H9 (cell line): ENCODE measurements around the gene EEF1G. TPM values are rescaled to one million over a fixed set of nuclear protein-coding genes. Genes with fewer than 3 reads are reported as not detected.

ENCODE experiments used
- DNase-seq: peaks from one replicate; pipeline ENCODE4 v3.0.0-alpha.2; 2017
- H2AFZ ChIP-seq: one replicate; pipeline ENCODE4 v1.6.1; 2013; ENCODE audit warnings: mild to moderate bottlenecking, low read length, control low read depth, moderate library complexity
- H2AK5ac ChIP-seq: 2 replicates; pipeline ENCODE4 v1.6.1; 2013; ENCODE audit warnings: low read length, control low read depth, mixed read lengths; ENCODE audit not compliant: insufficient read length
- H2BK120ac ChIP-seq: one replicate; pipeline ENCODE4 v1.6.1; 2013; ENCODE audit warnings: low read depth, mild to moderate bottlenecking, low read length, control low read depth, inconsistent platforms; ENCODE audit not compliant: poor library complexity, severe bottlenecking
- H2BK12ac ChIP-seq: 2 replicates; pipeline ENCODE4 v1.6.1; 2013; ENCODE audit warnings: low read length, control low read depth, mixed read lengths, low read depth; ENCODE audit not compliant: insufficient read length
- H2BK15ac ChIP-seq: 2 replicates; pipeline ENCODE4 v1.6.1; 2013; ENCODE audit warnings: low read depth, low read length, control low read depth
- H2BK20ac ChIP-seq: one replicate; pipeline ENCODE4 v1.6.1; 2013; ENCODE audit warnings: low read depth, mild to moderate bottlenecking, low read length, control low read depth, inconsistent platforms; ENCODE audit not compliant: poor library complexity, severe bottlenecking
- H2BK5ac ChIP-seq: 2 replicates; pipeline ENCODE4 v1.6.1; 2013; ENCODE audit warnings: low read length, control low read depth, mixed read lengths; ENCODE audit not compliant: insufficient read length
- H3K14ac ChIP-seq: 2 replicates; pipeline ENCODE4 v1.6.1; 2013; ENCODE audit warnings: low read length, control low read depth; ENCODE audit not compliant: insufficient read depth
- H3K18ac ChIP-seq: 2 replicates; pipeline ENCODE4 v1.6.1; 2013; ENCODE audit warnings: low read depth, mild to moderate bottlenecking, mixed read lengths, low read length, control low read depth; ENCODE audit not compliant: insufficient read length
- H3K23ac ChIP-seq: 2 replicates; pipeline ENCODE4 v1.6.1; 2013; ENCODE audit warnings: low read length, control low read depth, mixed read lengths, low read depth; ENCODE audit not compliant: insufficient read length
- H3K23me2 ChIP-seq: 2 replicates; pipeline ENCODE4 v1.6.1; 2013; ENCODE audit warnings: low read depth, mild to moderate bottlenecking, mixed read lengths, low read length, control low read depth; ENCODE audit not compliant: insufficient read length, poor library complexity, severe bottlenecking
- H3K27ac ChIP-seq: 2 replicates; pipeline ENCODE4 v1.5.1; 2013; ENCODE audit warnings: low read length, control low read depth, mixed read lengths, low read depth; ENCODE audit not compliant: insufficient read length
- H3K27me3 ChIP-seq: 2 replicates; pipeline ENCODE4 v1.6.1; 2013; ENCODE audit warnings: low read length, control low read depth, inconsistent platforms; ENCODE audit not compliant: insufficient read depth
- H3K4ac ChIP-seq: 2 replicates; pipeline ENCODE4 v1.6.1; 2013; ENCODE audit warnings: low read depth, mild to moderate bottlenecking, control low read depth, inconsistent platforms, low read length, moderate library complexity
- H3K4me1 ChIP-seq: 2 replicates; pipeline ENCODE4 v1.6.1; 2013; ENCODE audit warnings: low read length, control low read depth, inconsistent platforms; ENCODE audit not compliant: insufficient read depth
- H3K4me2 ChIP-seq: 2 replicates; pipeline ENCODE4 v1.6.1; 2013; ENCODE audit warnings: low read length, control low read depth, mixed read lengths; ENCODE audit not compliant: insufficient read length, insufficient read depth
- H3K56ac ChIP-seq: 2 replicates; pipeline ENCODE4 v1.6.1; 2013; ENCODE audit warnings: low read depth, mild to moderate bottlenecking, mixed read lengths, low read length, control low read depth; ENCODE audit not compliant: insufficient read length
- H3K79me1 ChIP-seq: 2 replicates; pipeline ENCODE4 v1.6.1; 2013; ENCODE audit warnings: low read depth, mild to moderate bottlenecking, moderate library complexity, low read length, control low read depth, inconsistent platforms; ENCODE audit not compliant: insufficient read depth, poor library complexity, severe bottlenecking
- H3K79me2 ChIP-seq: 2 replicates; pipeline ENCODE4 v1.6.1; 2013; ENCODE audit warnings: low read length, control low read depth, inconsistent platforms; ENCODE audit not compliant: insufficient read depth
- H3K9ac ChIP-seq: 2 replicates; pipeline ENCODE4 v1.6.1; 2013; ENCODE audit warnings: low read length, control low read depth, mixed read lengths; ENCODE audit not compliant: insufficient read length; ENCODE audit errors: extremely low read depth
- H3K9me3 ChIP-seq: one replicate; pipeline ENCODE4 v1.6.1; 2013; ENCODE audit warnings: low read depth, low read length, inconsistent platforms; ENCODE audit not compliant: control insufficient read depth
- H3T11ph ChIP-seq: one replicate; pipeline ENCODE4 v1.6.1; 2013; ENCODE audit warnings: mild to moderate bottlenecking, low read length, control low read depth, inconsistent platforms
- H4K20me1 ChIP-seq: one replicate; pipeline ENCODE4 v1.6.1; 2013; ENCODE audit not compliant: control insufficient read depth, insufficient read length, insufficient read depth
- H4K5ac ChIP-seq: 2 replicates; pipeline ENCODE4 v1.6.1; 2013; ENCODE audit warnings: low read depth, mild to moderate bottlenecking, mixed read lengths, low read length, control low read depth; ENCODE audit not compliant: insufficient read length
- H4K8ac ChIP-seq: replicated peaks from 2 replicates; pipeline ENCODE4 v1.6.1; 2013; ENCODE audit warnings: low read length, control low read depth, mixed read lengths, low read depth; ENCODE audit not compliant: insufficient read length
- H4K91ac ChIP-seq: 2 replicates; pipeline ENCODE4 v1.6.1; 2013; ENCODE audit warnings: low read depth, mild to moderate bottlenecking, moderate library complexity, mixed read lengths, low read length, control low read depth; ENCODE audit not compliant: insufficient read length
- H3K27ac Mint-ChIP-seq, 3 experiments: 2 replicates in 2 of 3; 3 replicates in 1 of 3; pipeline ENCODE4 v1.8.0; 2020 to 2021; ENCODE audit warnings: mixed read lengths in 3 of 3, mild to moderate bottlenecking in 1 of 3, moderate library complexity in 1 of 3
- H3K27me3 Mint-ChIP-seq: 2 replicates; pipeline ENCODE4 v1.8.0; 2021; ENCODE audit warnings: low read depth, mild to moderate bottlenecking, moderate library complexity, mixed read lengths
- H3K36me3 Mint-ChIP-seq, 3 experiments: 2 replicates in 2 of 3; 3 replicates in 1 of 3; pipeline ENCODE4 v1.8.0; 2020 to 2021; ENCODE audit warnings: low read depth in 3 of 3, mixed read lengths in 3 of 3; ENCODE audit not compliant: insufficient read depth in 1 of 3
- H3K4me1 Mint-ChIP-seq, 2 experiments: 2 replicates each; pipeline ENCODE4 v1.8.0; 2020; ENCODE audit warnings: mixed read lengths in 2 of 2
- H3K4me3 Mint-ChIP-seq, 2 experiments: 2 replicates in 1 of 2; 3 replicates in 1 of 2; pipeline ENCODE4 v1.8.0; 2020 to 2021; ENCODE audit warnings: mild to moderate bottlenecking in 2 of 2, mixed read lengths in 2 of 2, moderate library complexity in 1 of 2
- H3K9me3 Mint-ChIP-seq, 2 experiments: 2 replicates in 1 of 2; 3 replicates in 1 of 2; pipeline ENCODE4 v1.8.0; 2020; ENCODE audit warnings: mild to moderate bottlenecking in 2 of 2, mixed read lengths in 2 of 2, moderate library complexity in 1 of 2
- WGBS: extraction: QIAGEN DNeasy Blood & Tissue Kit; methylation state at CpG from one replicate; pipeline ENCODE4 v1.1.7; 2013; ENCODE audit warnings: missing lambda C conversion rate, low lambda C conversion rate, mixed read lengths; ENCODE audit not compliant: insufficient read length; ENCODE audit errors: extremely low coverage; 5-methylcytosine and 5-hydroxymethylcytosine counted together
- total RNA-seq: library from RNA; stranded (reverse); gene quantifications from 2 replicates; pipeline ENCODE4 v1.2.1, GENCODE V29; 2021
- TF ChIP-seq, protein P1 (sequence below): fragments of 200-600 bp; sonication (generic); conservative IDR thresholded peaks from 3 replicates; pipeline ENCODE4 v1.8.0; 2021; ENCODE audit warnings: antibody characterized with exemption, mild to moderate bottlenecking

The EEF1G gene
- total RNA-seq, 1 experiment from 2014 or later = 1,790 TPM

DNA sequence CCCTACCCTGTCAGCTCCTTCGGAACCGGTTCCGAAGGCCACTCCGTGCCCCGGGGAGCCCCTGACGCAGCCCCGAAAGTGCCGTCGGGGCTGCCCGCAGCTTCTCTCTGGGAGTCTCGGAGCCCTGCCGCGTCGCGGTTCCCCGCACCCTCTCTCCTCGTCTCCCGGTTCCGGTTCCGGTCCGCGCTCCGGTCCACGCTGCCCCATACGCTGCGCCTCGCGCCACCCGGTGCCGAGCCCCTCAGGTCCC is 27.4 kb upstream of the EEF1G start:
- Histone ChIP-seq H3K56ac (no peak overlapping the region), H4K8ac (no peak overlapping the region), H3K4me2 (peak overlapping the region; percentile 71), H2BK12ac (no peak overlapping the region), H4K5ac (no peak overlapping the region), H3K79me1 (no peaks in the 10 kb centered on the region), H3K4me1 (peaks cover 8% of the 10 kb centered on the region), H3K9ac (peak overlapping the region; percentile 84), H3K23ac (no peak overlapping the region), H4K20me1 (peaks cover 2% of the 10 kb centered on the region), H3K9me3 (no peaks in the 10 kb centered on the region), H3T11ph (no peak overlapping the region), H3K79me2 (no peaks in the 10 kb centered on the region; the same call in 1 of the 2 replicates), H3K27me3 (peaks cover 12% of the 10 kb centered on the region; the same call in 1 of the 2 replicates), H4K91ac (peak overlapping the region; percentile 32), H3K23me2 (peaks cover 4% of the 10 kb centered on the region), H3K18ac (peak overlapping the region; percentile 69), H2BK5ac (no peak overlapping the region), H3K27ac (no peak overlapping the region), H2BK15ac (no peak overlapping the region), H3K4ac (peak overlapping the region; percentile 59; the same call in 1 of the 2 replicates), H3K14ac (peak overlapping the region; percentile 96), H2AK5ac (no peak overlapping the region), H2AFZ (no peak overlapping the region), H2BK20ac (no peak overlapping the region), H2BK120ac (no peak overlapping the region)
- Mint-ChIP-seq H3K27ac (peak overlapping the region in 2 of 3 experiments; percentile 84 to 86; a peak in 3 of 7 replicates), H3K36me3 (peaks cover 50 to 57% (median 52%) of the 10 kb centered on the region in 3 experiments), H3K9me3 (no peaks in the 10 kb centered on the region), H3K4me1 (peaks cover 42 to 57% of the 10 kb centered on the region in 2 experiments), H3K4me3 (peak overlapping the region; percentile 90 to 93), H3K27me3 (peaks cover 34% of the 10 kb centered on the region)
- TF ChIP-seq, protein P1, sequence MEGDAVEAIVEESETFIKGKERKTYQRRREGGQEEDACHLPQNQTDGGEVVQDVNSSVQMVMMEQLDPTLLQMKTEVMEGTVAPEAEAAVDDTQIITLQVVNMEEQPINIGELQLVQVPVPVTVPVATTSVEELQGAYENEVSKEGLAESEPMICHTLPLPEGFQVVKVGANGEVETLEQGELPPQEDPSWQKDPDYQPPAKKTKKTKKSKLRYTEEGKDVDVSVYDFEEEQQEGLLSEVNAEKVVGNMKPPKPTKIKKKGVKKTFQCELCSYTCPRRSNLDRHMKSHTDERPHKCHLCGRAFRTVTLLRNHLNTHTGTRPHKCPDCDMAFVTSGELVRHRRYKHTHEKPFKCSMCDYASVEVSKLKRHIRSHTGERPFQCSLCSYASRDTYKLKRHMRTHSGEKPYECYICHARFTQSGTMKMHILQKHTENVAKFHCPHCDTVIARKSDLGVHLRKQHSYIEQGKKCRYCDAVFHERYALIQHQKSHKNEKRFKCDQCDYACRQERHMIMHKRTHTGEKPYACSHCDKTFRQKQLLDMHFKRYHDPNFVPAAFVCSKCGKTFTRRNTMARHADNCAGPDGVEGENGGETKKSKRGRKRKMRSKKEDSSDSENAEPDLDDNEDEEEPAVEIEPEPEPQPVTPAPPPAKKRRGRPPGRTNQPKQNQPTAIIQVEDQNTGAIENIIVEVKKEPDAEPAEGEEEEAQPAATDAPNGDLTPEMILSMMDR = no peak
- WGBS = no CpG with 5 or more reads among the region's 30 CpGs
- no peak for DNase-seq
